Measurements from ENCODE around the gene CNTD1.
"Not testable (repeated sequence)": the region's sequence is repeated elsewhere in the genome, so short reads cannot be mapped to it uniquely, and the experiment has no call there.

The CNTD1 gene, protein sequence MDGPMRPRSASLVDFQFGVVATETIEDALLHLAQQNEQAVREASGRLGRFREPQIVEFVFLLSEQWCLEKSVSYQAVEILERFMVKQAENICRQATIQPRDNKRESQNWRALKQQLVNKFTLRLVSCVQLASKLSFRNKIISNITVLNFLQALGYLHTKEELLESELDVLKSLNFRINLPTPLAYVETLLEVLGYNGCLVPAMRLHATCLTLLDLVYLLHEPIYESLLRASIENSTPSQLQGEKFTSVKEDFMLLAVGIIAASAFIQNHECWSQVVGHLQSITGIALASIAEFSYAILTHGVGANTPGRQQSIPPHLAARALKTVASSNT

DNA sequence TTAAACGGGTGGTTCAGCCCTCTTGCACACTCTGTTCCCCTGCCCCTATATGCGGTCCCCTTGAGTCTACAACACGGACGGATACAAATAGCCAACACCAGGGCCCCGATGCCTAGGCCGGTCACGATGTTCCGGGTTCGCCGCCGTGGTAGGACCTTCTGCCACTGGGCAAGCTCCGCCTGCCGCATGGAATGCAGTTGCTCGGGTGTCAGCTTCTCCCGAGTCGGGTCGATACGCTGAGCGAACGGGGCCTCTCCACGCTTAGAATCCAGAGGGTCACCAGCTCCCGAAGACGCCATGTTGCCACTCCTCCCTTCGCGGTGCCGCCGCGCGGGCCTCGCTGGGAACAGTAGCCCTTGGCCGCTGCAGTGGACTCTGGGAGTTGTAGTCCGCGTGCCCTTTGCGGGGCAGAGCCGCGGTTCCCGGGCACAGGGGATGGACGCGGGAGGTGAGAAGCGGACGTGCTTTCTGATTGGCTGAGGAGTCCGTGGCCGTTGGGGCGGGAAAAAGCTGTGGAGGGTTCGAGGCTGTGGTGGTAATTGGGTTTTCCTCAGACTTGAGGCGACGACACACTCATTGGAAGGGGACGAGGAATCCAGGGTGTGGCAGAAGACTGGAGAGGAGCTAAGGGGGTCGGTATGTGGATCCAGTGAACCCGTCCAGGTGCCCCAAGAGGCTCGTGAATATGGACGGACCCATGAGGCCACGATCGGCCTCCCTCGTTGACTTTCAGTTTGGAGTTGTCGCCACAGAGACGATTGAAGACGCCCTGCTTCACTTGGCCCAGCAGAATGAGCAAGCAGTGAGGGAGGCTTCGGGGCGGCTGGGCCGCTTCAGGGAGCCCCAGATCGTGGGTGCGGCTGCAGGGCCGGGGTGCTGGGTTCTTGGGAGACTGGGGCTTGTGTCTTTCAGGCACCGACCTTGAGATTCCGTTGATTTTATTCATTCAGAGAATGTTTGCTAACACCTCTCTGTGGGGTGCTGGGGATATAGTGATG lies at the start of gene CNTD1, which contains the start of gene COA3:
Gene CNTD1 (plus strand): TSS at position 479 of the 998 bp plus-strand sequence. CDS start 207 bp downstream, at position 686.
Gene COA3 (minus strand): TSS at position 322 of the 998 bp plus-strand sequence. CDS start 23 bp downstream, at position 299.
- peak; percentile 82 to 83 for DNase-seq

DNA sequence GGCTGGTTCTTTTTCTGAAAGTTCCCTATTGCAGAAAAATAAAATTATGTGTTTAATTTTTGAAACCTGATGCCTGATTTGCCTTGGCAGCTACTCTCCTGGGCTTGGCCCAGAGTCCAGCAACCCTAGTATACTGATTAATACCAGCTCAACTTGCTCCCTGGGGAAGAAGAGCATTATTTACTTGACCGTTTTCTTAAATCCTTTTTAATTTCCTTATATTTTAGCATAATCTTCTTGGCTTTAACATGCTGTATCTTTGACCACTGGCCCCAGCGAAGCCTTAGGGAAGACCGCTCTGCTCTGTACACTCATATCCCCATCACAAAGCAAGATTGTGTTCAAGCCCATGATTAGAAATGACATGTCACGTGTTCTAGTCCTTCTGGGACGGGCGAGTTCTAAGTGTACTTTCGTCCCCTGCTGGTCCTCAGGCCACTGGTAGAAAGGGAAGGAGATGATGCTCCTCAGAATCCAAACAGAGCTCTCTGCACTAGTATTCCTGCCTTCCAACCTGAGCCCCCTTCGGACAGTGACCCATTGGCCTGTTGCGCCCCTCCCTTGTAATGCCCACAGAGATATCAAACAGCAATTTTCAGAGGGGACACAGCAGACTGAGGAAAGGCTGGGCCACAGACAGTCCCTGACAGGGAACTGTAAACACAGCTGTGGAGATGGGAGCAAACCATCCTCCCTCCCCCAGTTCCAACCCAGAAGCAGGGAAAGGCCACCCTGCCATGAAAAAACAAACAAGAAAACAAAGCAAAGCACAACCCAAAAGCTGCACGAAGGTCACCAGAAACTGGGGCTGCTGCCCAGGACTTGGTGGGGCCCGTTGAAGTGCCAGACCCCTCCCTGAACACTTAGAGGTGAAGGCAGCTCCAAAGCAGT lies 49.5 kb upstream of the CNTD1 start:
- no peak for DNase-seq

DNA sequence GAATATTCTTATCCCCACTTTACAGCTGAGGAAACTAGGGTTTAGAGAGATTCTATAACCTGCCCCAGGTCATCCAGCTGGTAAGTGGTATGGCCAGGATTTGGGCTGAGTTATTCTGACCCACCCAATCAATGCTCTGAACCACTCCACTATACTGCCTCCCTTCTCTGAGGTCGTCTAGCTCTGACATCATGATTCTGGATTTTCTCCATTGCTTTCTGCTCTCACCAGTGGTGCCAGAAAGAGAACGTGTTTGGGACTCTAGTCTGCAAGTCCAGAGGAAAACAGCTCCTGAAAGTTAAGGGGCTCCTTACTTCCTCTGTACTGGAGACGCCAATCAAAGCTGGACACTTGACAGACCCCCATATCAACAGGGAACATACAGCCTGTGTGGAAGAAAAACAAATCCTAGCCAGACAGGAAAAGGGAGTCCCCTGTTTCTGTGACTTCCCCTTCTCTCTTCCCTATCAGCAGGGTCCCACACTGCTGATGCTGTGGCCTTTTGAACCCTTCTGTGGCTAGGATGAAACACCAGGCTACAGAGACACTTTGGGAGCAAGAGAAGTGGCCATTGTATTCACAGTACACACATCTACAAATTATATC lies 47.8 kb upstream of the CNTD1 start:
- no peak for DNase-seq

DNA sequence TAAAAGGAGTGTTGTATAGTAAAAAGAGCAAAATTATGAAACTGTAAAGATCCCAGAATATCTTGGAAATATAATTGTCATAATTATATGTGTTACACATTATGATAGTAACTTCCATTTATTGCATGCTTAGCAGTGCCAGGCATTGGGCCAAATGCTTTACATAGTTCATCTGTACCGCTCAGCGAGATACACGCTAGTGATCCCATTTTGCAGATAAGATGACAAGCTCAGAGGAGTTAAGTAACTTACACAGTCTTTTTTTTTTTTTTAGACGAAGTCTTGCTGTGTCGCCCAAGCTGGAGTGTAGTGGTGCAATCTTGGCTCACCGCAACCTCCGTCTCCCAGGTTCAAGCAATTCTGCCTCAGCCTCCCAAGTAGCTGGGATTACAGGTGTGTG lies 47.0 kb upstream of the CNTD1 start:
- no peak for DNase-seq

DNA sequence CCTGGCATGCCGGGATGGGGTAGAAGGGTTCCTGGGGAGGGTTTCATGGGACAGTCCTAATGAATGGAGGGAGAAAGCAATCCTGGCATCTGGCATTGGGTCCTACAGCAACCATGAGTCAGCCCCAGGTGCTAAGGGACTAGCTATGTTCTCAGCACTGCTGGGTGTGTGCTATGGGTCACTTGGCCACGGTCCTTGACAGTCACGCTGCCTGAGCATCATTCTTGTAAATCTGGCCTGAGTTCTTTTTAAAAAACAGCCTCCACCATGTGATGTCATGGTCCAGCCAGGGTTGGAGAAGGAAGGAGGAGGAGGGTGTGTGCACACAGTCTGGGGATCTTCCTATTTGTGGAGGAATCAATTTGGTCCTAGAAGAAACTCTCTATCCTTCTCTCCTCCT lies 43.9 kb upstream of the CNTD1 start:
- no peak for DNase-seq

DNA sequence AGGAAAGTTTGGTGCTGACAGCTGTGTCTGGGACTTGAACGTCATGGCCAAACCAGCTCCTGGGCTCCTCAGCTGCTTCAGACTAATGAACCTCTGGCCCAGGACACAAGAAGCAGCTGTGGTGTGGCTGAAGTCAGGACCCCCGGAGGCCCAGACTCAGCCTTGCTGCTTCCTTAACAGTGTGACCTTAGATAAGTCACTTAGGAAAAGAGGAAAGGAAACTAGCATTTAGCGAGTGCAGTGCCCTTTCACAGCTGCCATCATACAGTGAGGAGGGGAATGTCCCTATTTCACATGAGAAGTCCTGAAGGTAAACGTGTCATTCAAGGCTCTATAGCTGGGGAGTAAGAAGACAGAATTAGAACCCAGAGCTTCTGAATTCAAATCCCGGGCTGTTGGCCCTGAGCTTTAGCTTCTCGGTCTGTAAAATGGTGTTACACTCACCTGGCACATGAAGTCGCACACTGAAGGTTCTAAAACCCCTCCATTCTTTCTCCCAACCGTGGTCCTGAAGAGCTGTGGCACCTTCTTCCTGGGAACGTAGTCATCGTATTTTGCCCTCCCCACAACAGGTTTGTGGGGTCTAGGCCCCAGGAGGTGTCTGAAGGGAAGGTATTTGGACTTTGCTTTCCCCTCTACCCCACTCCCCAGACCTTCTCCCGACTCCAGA lies 38.5 kb upstream of the CNTD1 start:
- no peak for DNase-seq

DNA sequence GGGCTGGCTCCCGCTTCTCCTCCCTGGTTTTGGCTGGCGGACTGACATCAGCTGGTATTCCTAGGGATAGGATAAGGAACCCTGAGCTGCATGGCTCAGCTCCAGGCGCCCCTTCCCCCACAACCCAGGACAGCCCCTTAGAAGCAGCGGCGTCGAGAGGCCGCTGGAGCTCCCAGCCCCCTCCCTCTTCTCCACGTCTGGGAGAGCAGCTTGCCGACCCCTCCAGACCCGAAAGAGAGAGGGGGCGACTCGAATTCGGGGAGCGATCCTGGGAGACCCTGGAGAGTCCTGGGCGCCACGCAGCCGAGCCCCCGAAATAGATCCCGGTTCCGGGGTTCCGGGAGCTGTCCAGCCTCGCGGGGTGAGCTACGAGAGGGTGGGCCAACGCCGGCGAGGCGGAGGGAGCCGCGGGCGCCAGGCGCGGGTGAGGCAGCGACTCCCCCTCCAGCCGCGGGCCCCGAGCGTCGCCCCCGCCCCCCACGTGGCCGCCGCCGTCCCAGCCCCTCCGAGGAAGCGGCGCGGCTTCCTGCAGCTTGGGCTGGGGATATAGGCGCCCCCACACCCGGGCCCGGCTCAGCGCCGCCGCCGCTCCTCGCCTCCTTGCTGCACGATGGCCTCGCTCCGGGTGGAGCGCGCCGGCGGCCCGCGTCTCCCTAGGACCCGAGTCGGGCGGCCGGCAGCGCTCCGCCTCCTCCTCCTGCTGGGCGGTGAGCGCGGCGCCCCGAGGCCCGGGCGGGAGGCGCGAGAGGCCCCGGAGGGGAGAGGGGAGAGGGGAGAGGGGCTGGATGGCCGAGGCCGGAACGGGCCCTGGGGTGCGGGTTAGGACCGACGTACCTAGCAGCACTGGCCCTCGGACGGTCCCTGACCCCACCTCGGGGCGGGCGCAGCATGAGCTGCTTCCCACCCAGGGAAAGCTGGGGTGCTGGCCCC lies 37.7 kb upstream of the CNTD1 start, which contains the start of gene RAMP2:
Gene RAMP2 (plus strand): TSS at position 576 of the 930 bp plus-strand sequence. CDS start 35 bp downstream, at position 611.
- DNase-seq: peak in 1 of 2 experiments; percentile 28

DNA sequence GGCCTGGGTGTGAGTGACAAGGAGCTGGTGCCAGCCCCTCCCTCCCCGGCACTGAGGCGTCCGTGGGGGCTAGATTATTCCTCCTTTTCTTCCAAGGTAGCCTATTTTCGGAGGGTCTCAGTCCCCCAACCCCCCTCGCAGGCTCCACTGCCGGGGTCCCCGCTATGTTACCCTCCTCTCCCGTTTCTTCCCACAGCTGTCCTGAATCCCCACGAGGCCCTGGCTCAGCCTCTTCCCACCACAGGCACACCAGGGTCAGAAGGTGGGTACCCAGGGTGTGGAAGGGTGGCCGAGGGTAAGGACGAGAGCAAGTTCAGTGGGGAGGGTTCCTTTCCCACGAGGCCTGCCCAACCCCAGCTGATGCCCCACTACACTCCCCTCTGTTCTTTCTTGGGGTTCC lies 37.0 kb upstream of the CNTD1 start:
- no peak for DNase-seq

DNA sequence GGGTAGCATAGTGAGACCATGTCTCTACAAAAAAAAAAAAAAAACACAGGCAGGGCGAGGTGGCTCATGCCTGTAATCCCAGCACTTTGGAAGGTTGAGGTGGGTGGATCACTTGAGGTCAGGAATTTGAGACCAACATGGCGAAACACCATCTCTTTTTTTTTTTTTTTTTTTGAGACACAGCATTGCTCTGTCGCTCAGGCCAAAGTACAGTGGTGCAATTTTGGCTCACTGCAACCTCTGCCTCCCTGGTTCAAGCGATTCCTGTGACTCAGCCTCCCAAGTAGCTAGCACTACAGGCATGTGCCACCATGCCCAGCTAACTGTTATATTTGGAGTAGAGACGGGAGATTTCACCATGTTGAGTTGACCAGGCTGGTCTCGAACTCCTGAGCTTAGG lies 32.5 kb upstream of the CNTD1 start:
- DNase-seq: no peak

DNA sequence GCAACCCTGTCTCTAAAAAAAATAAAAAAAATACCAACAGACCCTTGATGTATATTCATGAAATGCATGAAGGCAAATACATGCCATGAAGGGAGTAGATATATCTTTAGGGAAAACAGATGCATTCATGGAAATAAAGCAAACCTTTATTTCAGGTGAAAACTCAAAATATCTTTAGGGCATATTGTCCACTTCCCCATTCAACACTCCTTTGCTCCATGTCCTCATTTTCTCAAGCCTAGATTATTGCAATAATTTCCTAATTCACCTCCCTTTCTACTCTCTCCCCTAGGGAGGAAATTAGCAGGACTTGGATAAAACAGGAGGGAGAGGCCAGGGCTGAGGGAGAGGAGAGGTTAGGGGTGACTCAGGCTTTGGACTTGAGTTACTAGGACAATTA lies 31.1 kb upstream of the CNTD1 start:
- no peak for DNase-seq

DNA sequence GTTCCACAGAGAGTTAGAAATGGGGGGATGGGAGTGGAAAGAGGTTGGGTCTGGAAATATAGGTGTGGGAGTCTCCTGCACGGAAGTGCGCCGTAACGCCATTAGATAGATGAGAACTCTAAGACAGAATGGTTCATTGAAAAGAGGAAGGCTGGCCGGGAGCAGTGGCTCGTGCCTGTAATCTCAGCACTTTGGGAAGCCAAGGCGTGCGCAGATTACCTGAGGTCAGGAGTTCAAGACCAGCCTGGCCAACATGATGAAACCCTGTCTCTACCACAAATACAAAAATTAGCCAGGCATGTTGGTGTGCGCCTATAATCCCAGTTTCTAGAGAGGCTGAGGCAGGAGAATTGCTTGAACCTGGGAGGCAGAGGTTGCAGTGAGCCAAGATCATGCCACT lies 30.7 kb upstream of the CNTD1 start:
- not testable (repeated sequence) for DNase-seq

DNA sequence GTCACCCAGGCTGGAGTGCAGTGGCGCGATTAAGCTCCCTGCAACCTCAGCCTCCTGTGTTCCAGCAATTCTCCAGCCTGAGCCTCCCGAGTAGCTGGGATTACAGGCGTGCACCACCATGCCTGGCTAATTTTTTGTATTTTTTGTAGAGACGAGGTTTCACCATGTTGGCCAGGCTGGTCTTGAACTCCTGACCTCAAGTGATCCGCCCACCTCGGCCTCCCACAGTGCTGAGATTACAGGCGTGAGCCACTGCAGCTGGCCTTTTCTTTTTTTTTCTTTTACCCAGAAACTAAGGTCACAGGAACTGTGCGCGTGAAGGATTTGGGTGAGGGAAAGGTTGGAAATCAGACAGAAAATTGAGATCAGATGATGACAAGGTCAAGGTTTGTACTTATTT lies 28.7 kb upstream of the CNTD1 start:
- DNase-seq: not testable (repeated sequence)

DNA sequence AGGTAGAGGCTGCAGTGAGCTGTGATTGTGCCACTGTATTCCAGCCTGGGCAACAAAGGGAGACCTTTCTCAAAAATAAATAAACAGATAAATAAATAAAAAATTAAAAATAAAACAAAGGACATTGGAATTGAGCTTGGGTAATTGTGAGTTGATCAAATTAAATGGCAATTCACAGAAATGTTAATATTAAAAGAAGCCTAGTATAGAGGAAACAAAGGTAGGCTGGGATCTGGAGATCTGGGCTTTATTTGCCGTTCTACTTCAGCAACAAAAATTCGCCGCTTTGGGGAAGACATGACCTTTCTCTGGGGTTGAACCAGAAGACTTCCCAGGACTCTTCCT lies 25.7 kb upstream of the CNTD1 start:
- no peak for DNase-seq

DNA sequence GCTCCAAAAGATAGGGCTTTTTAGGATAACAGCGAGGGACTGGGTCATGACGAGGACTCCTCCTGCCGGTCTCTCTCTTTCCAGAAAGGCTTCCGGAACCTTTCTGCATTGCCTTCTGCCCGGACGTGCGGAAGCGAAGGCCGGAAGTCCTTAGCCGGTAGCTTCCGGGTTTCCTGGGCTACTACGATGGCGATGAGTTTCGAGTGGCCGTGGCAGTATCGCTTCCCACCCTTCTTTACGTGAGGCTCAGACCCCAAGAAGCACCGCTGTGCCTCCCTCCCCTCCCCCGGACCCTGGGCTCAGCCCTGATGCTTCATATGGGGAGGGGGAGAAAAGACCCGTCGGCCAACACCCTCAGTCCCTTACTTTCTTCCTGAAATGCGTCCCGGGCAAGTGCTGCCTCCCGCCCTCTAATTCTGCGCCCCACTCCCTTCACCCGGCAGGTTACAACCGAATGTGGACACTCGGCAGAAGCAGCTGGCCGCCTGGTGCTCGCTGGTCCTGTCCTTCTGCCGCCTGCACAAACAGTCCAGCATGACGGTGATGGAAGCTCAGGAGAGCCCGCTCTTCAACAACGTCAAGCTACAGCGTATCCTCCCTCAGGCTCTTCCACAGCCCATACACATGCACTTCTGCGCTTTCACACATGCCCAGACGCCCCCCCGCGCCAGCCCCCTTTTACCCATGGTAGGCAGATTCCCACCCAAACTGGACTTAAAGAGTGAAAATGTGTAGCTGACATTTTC lies 25.2 kb upstream of the CNTD1 start, which contains the start of gene VPS25:
Gene VPS25 (plus strand): TSS at position 160 of the 746 bp plus-strand sequence. CDS start 27 bp downstream, at position 187.
- DNase-seq: peak; percentile 68 to 78

DNA sequence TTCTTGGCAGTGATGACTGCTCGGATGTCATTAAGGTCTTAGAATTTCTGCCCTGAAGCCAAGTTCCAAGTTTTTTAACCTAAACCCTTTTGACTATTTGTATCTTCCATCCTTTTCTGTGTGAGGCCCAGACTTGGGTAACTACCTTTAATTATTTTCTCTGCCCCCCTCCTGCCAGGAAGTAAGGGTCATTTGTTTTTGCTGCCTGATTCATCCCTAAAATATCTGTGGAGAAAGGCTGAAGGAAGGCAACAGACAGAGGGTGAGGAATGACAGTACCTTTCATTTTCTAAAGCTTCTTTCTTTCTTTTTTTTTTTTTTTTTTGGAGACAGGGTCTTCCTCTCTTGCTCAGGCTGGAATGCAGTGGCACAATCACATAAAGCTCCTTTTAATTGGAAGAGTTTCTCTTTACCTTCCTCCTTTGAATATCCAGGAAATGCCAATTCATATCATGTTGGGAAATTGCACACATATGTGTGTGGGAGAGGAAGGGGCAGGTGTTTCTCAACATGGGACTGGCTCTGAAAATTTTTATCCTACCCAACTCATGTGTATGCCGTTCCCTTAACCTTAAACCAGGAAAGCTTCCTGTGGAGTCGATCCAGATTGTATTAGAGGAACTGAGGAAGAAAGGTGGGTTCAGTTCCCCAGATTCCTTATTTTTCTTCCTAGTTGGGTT lies 24.5 kb upstream of the CNTD1 start:
- no peak for DNase-seq

DNA sequence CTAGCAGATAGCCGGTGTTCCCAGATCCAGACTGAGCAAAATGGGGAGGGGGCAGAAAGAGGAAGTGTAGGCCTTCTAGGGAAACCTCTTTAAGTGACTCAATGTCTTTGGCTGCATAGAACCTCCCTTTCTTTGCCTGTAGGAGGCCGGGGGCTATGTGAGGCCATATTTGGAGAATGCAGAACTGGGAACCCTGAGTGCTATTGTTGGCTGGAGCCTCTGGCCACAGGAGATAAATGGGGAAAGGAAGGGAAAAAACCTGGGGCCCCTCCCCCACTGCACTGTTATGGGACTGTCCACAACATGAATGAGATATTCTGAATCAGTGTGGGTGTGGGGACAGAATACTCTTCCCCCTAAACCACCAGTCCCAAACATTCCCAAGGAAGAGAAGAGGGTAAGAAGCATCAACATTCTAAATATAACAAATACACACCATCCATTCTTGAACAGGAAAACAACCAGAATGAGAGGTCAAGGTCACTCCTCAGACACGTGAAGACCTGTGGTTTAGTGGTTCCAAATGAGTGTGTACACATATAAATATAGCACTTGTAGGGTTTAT lies 23.0 kb upstream of the CNTD1 start:
- DNase-seq: no peak

DNA sequence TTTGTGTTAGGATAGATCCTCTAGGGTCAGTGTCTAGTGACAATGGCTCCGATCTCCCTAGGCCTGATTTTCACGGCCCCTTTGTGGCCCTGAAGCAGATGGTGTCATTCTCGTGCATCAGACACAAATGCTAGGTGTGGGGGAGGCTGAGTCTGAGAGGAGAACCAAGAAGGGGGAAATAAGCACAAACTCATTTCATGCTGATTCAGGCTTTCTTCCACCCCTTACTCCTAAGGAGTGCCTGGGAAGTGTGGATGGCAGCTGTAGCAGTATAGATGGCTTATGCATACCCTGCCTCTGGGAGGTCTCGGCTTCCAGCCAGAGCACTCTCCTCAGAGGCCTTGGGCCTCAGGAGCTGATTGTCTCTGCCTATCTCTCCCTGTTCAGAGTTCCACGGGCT lies 20.1 kb upstream of the CNTD1 start:
- DNase-seq: no peak

DNA sequence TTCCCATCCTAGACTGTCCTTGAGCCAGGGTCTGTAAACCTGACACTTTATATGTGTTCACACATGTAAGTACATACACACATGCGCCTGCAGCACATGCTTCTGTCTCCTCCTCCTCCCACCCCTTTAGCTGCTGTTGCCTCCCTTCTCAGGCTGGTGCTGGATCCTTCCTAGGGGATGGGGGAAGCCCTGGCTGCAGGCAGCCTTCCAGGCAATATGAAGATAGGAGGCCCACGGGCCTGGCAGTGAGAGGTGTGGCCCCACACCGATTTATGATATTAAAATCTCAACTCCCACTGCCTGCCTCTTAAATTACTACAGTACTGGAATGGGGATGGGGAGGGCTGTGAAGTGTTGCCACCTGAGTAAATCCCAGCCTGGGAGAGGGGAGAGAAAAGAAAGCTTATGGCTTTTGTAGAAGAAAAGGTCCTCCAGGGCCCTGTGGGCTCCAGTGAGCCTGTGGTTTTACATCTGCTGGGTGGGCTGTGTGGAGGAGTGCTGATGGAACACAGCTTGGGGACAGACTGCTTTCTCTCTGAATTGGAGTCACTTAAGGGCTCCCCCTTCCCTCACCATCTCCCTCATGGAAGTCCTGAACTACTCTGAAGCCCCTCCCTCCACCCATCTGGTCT lies 19.2 kb upstream of the CNTD1 start:
- no peak for DNase-seq
